K562 (cell line): ENCODE results near the gene ZNF296. TPM values are rescaled to one million over a fixed set of nuclear protein-coding genes. Genes with fewer than 3 reads are reported as not detected.

ENCODE experiments used
- EGR1 ChIP-seq: fragments of 450-650 bp; conservative IDR thresholded peaks from 2 replicates; pipeline ENCODE4 v1.6.1; 2017; ENCODE audit warnings: mild to moderate bottlenecking
- ETV5 ChIP-seq: sonication (generic); formaldehyde crosslinking; IDR thresholded peaks from 2 replicates; pipeline ENCODE4 v1.4.0; 2020; ENCODE audit warnings: low read depth, mild to moderate bottlenecking, missing genetic modification reagents
- KAT2B ChIP-seq: IDR thresholded peaks from one replicate; pipeline ENCODE4 v1.6.1; 2012; ENCODE audit warnings: low read depth, mild to moderate bottlenecking, control low read depth, inconsistent platforms, low read length, moderate library complexity
- KAT8 ChIP-seq: fragments of 450-650 bp; IDR thresholded peaks from 2 replicates; pipeline ENCODE4 v1.6.1; 2016; ENCODE audit warnings: low read depth, mild to moderate bottlenecking
- MCM3 ChIP-seq: fragments of 450-650 bp; IDR thresholded peaks from 2 replicates; pipeline ENCODE4 v1.6.1; 2016
- NFE2 ChIP-seq: IDR thresholded peaks from 2 replicates; pipeline ENCODE4 v1.6.1; 2014; ENCODE audit warnings: antibody characterized with exemption, low read depth
- PRMT5 ChIP-seq: sonication (generic); formaldehyde crosslinking; IDR thresholded peaks from 2 replicates; pipeline ENCODE4 v1.5.0; 2020; ENCODE audit warnings: missing genetic modification reagents
- RNF2 ChIP-seq: sonication (generic); IDR thresholded peaks from 2 replicates; pipeline ENCODE4 v1.6.1; 2016
- SMARCA5 ChIP-seq: fragments of 450-650 bp; IDR thresholded peaks from 2 replicates; pipeline ENCODE4 v1.6.1; 2016
- SMARCB1 ChIP-seq: IDR thresholded peaks from 2 replicates; pipeline ENCODE4 v1.6.1; 2011; ENCODE audit warnings: improper control_type of control experiment, low read depth; ENCODE audit not compliant: insufficient read length
- SP1 ChIP-seq: sonication (generic); formaldehyde crosslinking; IDR thresholded peaks from 2 replicates; pipeline ENCODE4 v1.8.1; 2022; ENCODE audit warnings: mild to moderate bottlenecking, missing genetic modification reagents
- TAL1 ChIP-seq: fragments of 450-650 bp; IDR thresholded peaks from 2 replicates; pipeline ENCODE4 v1.6.1; 2016; ENCODE audit warnings: mild to moderate bottlenecking
- ZKSCAN8 ChIP-seq: fragments of 200-800 bp; sonication (Bioruptor generic); IDR thresholded peaks from 2 replicates; pipeline ENCODE4 v1.6.1; 2016; ENCODE audit warnings: missing genetic modification characterization, missing compliant biosample characterization
- ZNF431 ChIP-seq: sonication (generic); formaldehyde crosslinking; IDR thresholded peaks from 2 replicates; pipeline ENCODE4 v1.8.0; 2022; ENCODE audit warnings: mild to moderate bottlenecking, missing genetic modification reagents
- ZNF551 ChIP-seq: fragments of 250-450 bp; sonication (Bioruptor Pico); IDR thresholded peaks from 2 replicates; pipeline ENCODE4 v1.5.0; 2021; ENCODE audit warnings: mild to moderate bottlenecking, moderate library complexity
- polyA plus RNA-seq, 8 experiments: library from polyadenylated mRNA; depleted of rRNA in 4 of 8; stranded (reverse) in 5 of 8; unstranded in 3 of 8; fragments of >200 nt; fragmentation: Nextera tagmentation in 2 of 8; fragmentation: Illumina TruSeq in 1 of 8; extraction: Ambion mirVana in 2 of 8; extraction: Trizol in 1 of 8; gene quantifications; 2 replicates each; pipeline versions ENCODE4 v1.2.1 to v1.2.3, GENCODE V29; 2011 to 2014; ENCODE audit warnings: inconsistent platforms in 1 of 8, missing spikeins in 1 of 8
- total RNA-seq, 7 experiments: library from RNA; depleted of rRNA in 6 of 7; stranded (reverse); fragments of >200 nt in 6 of 7; fragmentation: Illumina TruSeq in 2 of 7; extraction: Trizol in 2 of 7; gene quantifications; 2 replicates each; pipeline versions ENCODE4 v1.2.1 to v1.2.3, GENCODE V29; 2011 to 2021; ENCODE audit warnings: low replicate concordance in 1 of 7
- TF ChIP-seq, protein P1 (sequence below), 2 experiments: fragments of 450-650 bp in 1 of 2; IDR thresholded peaks; 2 replicates each; pipeline ENCODE4 v1.6.1; 2011 to 2017; ENCODE audit warnings: low read depth in 2 of 2, antibody characterized with exemption in 1 of 2, borderline replicate concordance in 1 of 2, low read length in 1 of 2, mild to moderate bottlenecking in 1 of 2, mixed read lengths in 1 of 2; ENCODE audit not compliant: control insufficient read depth in 1 of 2
- TF ChIP-seq, protein P2 (sequence below): fragments of 200-800 bp; sonication (Bioruptor generic); IDR thresholded peaks from 2 replicates; pipeline ENCODE4 v1.6.1; 2017; ENCODE audit warnings: missing genetic modification characterization, missing compliant biosample characterization
- TF ChIP-seq, protein P3 (sequence below), 3 experiments: fragments of 200-800 bp in 1 of 3; fragments of 250-450 bp in 1 of 3; fragments of 450-650 bp in 1 of 3; sonication (Bioruptor Pico) in 1 of 3; sonication (Bioruptor generic) in 1 of 3; formaldehyde crosslinking in 1 of 3; IDR thresholded peaks; 2 replicates each; pipeline versions ENCODE4 v1.6.1 to v1.8.0; 2016 to 2022; ENCODE audit warnings: mild to moderate bottlenecking in 2 of 3, missing genetic modification characterization in 2 of 3, missing compliant biosample characterization in 1 of 3, moderate library complexity in 1 of 3
- TF ChIP-seq, protein P4 (sequence below): fragments of 450-650 bp; IDR thresholded peaks from 2 replicates; pipeline ENCODE4 v1.6.1; 2016

ZNF296 gene
- total and polyA plus RNA-seq, 9 of the 15 experiments (the other 6 are each of a cell fraction or from before 2014, with no cell fraction given): 0.03 to 8.8 (median 0.47) TPM; not detected in 1

DNA sequence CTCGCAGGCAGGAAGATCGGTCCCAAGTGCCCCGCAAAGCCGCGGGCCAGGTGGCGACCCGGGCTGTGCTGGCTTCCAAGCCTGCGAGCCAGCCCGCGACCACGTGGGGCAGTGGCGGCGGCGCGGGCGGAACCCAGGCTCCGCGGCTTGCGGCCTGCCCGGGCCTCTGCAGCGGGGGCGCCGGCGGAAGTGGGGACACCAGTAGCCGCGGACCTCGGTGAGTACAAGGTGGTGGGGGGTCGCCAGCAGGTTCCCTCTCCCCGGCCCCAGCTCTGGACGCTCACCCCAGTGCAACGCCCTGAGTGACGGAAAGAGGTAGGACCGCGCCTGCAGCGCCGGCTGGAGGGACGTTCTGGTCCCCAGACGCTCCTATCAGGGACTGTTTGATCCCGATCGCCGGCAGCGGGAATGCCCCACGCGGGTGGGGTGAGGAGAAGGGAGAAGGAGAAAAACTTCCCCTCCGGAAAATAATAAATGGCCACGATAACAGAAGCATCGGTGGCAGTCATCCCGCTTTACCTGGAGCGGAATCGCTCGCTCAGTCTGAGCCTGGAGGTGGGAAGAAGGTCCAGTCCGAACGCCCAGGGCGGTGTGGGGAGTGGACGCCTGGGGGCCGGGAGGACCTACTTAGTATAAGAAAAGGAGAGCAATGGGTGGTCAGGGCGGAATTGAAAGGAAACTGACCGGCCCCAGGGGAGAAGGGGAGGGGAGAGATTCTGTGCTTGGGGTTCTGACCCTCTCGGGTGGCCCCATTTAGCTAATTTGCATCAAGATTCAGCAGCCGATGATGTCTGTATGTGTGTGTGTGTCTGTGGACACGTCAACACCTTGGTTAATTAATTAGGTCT, 3.0 kb upstream of the ZNF296 start, which contains the start of gene GEMIN7 (continued):
- no peak for TF ChIP-seq ZKSCAN8
- TF ChIP-seq EGR1: no peak; the same call in 1 of the 2 replicates
- no peak for TF ChIP-seq MCM3
- TF ChIP-seq, protein P1, sequence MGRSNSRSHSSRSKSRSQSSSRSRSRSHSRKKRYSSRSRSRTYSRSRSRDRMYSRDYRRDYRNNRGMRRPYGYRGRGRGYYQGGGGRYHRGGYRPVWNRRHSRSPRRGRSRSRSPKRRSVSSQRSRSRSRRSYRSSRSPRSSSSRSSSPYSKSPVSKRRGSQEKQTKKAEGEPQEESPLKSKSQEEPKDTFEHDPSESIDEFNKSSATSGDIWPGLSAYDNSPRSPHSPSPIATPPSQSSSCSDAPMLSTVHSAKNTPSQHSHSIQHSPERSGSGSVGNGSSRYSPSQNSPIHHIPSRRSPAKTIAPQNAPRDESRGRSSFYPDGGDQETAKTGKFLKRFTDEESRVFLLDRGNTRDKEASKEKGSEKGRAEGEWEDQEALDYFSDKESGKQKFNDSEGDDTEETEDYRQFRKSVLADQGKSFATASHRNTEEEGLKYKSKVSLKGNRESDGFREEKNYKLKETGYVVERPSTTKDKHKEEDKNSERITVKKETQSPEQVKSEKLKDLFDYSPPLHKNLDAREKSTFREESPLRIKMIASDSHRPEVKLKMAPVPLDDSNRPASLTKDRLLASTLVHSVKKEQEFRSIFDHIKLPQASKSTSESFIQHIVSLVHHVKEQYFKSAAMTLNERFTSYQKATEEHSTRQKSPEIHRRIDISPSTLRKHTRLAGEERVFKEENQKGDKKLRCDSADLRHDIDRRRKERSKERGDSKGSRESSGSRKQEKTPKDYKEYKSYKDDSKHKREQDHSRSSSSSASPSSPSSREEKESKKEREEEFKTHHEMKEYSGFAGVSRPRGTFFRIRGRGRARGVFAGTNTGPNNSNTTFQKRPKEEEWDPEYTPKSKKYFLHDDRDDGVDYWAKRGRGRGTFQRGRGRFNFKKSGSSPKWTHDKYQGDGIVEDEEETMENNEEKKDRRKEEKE (IDR thresholded peaks at IDR 0.05; ENCODE audit: borderline replicate concordance in 1 of 2, control insufficient read depth in 1 of 2, low read depth in 2 of 2, low read length in 1 of 2): peak in 1 of 2 experiments; percentile 94; a peak in 2 of 4 replicates
- TF ChIP-seq, protein P2, sequence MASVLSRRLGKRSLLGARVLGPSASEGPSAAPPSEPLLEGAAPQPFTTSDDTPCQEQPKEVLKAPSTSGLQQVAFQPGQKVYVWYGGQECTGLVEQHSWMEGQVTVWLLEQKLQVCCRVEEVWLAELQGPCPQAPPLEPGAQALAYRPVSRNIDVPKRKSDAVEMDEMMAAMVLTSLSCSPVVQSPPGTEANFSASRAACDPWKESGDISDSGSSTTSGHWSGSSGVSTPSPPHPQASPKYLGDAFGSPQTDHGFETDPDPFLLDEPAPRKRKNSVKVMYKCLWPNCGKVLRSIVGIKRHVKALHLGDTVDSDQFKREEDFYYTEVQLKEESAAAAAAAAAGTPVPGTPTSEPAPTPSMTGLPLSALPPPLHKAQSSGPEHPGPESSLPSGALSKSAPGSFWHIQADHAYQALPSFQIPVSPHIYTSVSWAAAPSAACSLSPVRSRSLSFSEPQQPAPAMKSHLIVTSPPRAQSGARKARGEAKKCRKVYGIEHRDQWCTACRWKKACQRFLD (CRISPR knock-in tag): 0 out of 2 replicates have a peak, but pooled peaks have one; percentile 23
- TF ChIP-seq KAT8: no peak
- TF ChIP-seq SP1 (CRISPR knock-in tag): peak; percentile 77
- TF ChIP-seq ZNF431: peak; percentile 74; the same call in 1 of the 2 replicates
- no peak for TF ChIP-seq KAT2B
- TF ChIP-seq ZNF551 (CRISPR knock-in tag): no peak
- TF ChIP-seq SMARCA5: no peak
- TF ChIP-seq, protein P3, sequence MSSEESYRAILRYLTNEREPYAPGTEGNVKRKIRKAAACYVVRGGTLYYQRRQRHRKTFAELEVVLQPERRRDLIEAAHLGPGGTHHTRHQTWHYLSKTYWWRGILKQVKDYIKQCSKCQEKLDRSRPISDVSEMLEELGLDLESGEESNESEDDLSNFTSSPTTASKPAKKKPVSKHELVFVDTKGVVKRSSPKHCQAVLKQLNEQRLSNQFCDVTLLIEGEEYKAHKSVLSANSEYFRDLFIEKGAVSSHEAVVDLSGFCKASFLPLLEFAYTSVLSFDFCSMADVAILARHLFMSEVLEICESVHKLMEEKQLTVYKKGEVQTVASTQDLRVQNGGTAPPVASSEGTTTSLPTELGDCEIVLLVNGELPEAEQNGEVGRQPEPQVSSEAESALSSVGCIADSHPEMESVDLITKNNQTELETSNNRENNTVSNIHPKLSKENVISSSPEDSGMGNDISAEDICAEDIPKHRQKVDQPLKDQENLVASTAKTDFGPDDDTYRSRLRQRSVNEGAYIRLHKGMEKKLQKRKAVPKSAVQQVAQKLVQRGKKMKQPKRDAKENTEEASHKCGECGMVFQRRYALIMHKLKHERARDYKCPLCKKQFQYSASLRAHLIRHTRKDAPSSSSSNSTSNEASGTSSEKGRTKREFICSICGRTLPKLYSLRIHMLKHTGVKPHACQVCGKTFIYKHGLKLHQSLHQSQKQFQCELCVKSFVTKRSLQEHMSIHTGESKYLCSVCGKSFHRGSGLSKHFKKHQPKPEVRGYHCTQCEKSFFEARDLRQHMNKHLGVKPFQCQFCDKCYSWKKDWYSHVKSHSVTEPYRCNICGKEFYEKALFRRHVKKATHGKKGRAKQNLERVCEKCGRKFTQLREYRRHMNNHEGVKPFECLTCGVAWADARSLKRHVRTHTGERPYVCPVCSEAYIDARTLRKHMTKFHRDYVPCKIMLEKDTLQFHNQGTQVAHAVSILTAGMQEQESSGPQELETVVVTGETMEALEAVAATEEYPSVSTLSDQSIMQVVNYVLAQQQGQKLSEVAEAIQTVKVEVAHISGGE (CRISPR knock-in tag; IDR thresholded peaks at IDR 0.05): peak; percentile 99 to 100 (median 100)
- TF ChIP-seq NFE2: no peak
- TF ChIP-seq, protein P4, sequence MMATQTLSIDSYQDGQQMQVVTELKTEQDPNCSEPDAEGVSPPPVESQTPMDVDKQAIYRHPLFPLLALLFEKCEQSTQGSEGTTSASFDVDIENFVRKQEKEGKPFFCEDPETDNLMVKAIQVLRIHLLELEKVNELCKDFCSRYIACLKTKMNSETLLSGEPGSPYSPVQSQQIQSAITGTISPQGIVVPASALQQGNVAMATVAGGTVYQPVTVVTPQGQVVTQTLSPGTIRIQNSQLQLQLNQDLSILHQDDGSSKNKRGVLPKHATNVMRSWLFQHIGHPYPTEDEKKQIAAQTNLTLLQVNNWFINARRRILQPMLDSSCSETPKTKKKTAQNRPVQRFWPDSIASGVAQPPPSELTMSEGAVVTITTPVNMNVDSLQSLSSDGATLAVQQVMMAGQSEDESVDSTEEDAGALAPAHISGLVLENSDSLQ: no peak
- no peak for TF ChIP-seq TAL1
- peak; percentile 81 for TF ChIP-seq ETV5
- peak; percentile 63; the same call in 1 of the 2 replicates for TF ChIP-seq RNF2
- no peak for TF ChIP-seq PRMT5
- no peak for TF ChIP-seq SMARCB1
